ENCODE measurements around the gene EPHX1. TPM values are rescaled to one million over a fixed set of nuclear protein-coding genes. Genes with fewer than 3 reads are reported as not detected.

Gene EPHX1
- total RNA-seq, 4 donors from 2014 or later, result 59.0 to 136 (median 85.6) TPM

DNA sequence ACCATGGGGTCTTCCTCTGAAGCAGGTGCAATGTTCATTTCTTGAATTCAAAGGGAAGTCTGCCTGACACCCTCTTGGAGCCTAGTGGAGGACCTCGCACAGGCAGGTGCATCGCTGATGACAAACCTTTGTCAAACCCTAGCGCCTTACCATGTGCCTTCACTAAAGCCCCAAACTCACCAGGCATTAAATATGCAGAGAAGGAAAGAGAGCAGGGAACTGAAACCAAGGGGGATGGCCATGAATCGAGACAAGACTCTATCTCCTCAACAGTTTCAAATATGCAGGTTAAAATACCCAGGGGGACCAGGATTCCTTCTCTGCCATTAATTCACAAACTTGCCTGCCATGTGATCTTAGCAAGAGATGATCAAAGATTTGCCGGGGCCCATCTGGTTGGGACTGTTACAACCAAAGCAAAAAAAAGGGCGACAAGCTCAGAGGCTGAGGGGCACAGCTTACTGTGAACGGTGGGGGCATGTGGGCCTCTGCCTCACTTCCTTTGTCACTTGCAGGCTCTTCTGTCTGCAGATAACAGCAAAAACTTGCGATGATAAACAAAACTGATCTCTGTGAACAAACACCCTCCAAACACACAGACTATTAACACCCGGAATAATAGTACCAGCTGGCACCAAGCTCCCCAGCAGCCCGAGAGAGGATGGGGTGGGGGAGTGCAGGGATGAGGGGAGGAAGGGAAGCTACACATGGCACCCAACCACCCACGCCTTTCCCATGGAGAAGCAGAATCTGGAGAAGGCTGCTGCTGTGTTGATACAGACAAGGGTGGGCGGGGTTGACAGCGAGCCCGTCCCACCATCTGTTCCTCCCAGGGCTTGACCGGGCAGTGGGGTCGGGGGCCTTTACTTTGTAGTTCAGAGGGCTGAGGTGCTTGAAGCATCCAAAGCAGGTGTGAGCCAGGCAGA is 38.4 kb downstream of the EPHX1 start:
- DNase-seq (ENCODE audit: extremely low spot score), result no peak
- peaks cover 31 to 92% (median 83%) of the 10 kb centered on the region in 4 donors for H3K36me3 ChIP-seq

DNA sequence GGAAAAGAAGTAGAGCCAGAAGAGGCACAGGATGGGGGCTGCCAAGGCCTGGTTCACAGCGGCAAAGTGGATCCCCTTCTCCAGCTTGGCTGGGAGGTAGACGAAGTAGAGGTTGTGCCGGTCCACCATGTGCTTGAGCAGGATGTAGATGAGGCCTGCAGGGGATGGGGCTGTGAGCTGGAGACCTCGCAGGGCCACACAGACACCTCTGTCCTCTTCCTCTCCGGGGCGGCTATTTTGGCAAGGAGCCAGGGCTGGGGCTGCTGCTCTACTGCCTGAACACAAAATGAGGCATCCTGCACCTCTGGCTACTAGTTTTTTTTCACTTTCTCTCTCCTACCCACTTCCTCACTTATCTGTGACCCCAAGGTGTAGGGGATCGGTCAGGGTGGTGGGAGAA is 40.0 kb downstream of the EPHX1 start:
- no peak for DNase-seq (ENCODE audit: extremely low spot score)

More for the DNA sequence above, 38.4 kb downstream of the EPHX1 start:
- no peaks in the 10 kb centered on the region for H3K9me3 ChIP-seq
- 66% methylated on average over 16 of the region's 16 CpGs for WGBS
- no peak overlapping the region for H3K4me3 ChIP-seq
- H3K27ac ChIP-seq (replicated peaks in 1 of 4), result peak overlapping the region in 2 of 4 donors; percentile 14 to 26
- H3K27me3 ChIP-seq, result no peaks in the 10 kb centered on the region
- peaks cover 10 to 34% (median 15%) of the 10 kb centered on the region in 4 donors for H3K4me1 ChIP-seq
- intact Hi-C loops (cut with DNase I), result loop anchor here (10.0 kb wide), 1 partner anchor 203 kb away; no protein-coding TSS in a partner anchor
- TF ChIP-seq, protein P1, sequence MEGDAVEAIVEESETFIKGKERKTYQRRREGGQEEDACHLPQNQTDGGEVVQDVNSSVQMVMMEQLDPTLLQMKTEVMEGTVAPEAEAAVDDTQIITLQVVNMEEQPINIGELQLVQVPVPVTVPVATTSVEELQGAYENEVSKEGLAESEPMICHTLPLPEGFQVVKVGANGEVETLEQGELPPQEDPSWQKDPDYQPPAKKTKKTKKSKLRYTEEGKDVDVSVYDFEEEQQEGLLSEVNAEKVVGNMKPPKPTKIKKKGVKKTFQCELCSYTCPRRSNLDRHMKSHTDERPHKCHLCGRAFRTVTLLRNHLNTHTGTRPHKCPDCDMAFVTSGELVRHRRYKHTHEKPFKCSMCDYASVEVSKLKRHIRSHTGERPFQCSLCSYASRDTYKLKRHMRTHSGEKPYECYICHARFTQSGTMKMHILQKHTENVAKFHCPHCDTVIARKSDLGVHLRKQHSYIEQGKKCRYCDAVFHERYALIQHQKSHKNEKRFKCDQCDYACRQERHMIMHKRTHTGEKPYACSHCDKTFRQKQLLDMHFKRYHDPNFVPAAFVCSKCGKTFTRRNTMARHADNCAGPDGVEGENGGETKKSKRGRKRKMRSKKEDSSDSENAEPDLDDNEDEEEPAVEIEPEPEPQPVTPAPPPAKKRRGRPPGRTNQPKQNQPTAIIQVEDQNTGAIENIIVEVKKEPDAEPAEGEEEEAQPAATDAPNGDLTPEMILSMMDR (IDR thresholded peaks at IDR 0.05), result no peak
- TF ChIP-seq POLR2A (IDR thresholded peaks at IDR 0.05; ENCODE audit: low read depth), result no peak
- no peak for TF ChIP-seq POLR2AphosphoS5 (IDR thresholded peaks at IDR 0.05)
- TF ChIP-seq EP300 (IDR thresholded peaks at IDR 0.05), result no peak

DNA sequence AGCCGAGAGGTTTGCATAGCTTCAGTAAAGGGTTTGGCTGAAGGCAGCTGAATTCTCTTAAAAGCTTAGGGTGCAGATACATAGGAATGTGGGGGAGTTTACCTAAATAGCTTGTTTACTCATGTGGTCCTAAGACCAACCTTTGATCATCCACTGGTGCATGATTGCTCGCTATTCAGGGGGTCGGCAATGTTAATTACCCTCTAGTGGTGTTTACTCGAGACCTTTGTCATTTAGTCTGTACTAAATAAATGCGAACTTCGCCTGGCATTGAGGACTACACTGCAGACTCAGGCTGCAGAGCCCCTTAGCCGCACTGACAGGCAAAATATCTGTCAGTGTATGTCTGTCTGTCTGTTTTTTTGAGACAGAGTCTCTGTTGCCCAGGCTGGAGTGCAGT is 40.4 kb downstream of the EPHX1 start:
- Histone ChIP-seq H3K4me3 (no peak overlapping the region), H3K36me3 (peaks cover 29 to 90% (median 83%) of the 10 kb centered on the region in 4 donors), H3K4me1 (peaks cover 8 to 27% (median 9%) of the 10 kb centered on the region in 4 donors), H3K27me3 (no peaks in the 10 kb centered on the region), H3K27ac (replicated peaks in 1 of 4) (no peak overlapping the region), H3K9me3 (no peaks in the 10 kb centered on the region)
- intact Hi-C loops (cut with DNase I), result no loop called here
- no peak for DNase-seq (ENCODE audit: extremely low spot score)
- no peak for TF ChIP-seq EP300 (IDR thresholded peaks at IDR 0.05)
- TF ChIP-seq POLR2A (IDR thresholded peaks at IDR 0.05; ENCODE audit: low read depth), result no peak
- TF ChIP-seq POLR2AphosphoS5 (IDR thresholded peaks at IDR 0.05), result no peak
- TF ChIP-seq, protein P1 (IDR thresholded peaks at IDR 0.05), result no peak
- 98% methylated on average over 6 of the region's 7 CpGs for WGBS

More for the DNA sequence above, 40.0 kb downstream of the EPHX1 start:
- H3K27me3 ChIP-seq, result no peaks in the 10 kb centered on the region
- 48% methylated on average over 7 of the region's 7 CpGs for WGBS
- peaks cover 27 to 90% (median 83%) of the 10 kb centered on the region in 4 donors for H3K36me3 ChIP-seq
- intact Hi-C loops (cut with DNase I), result loop anchor here (10.0 kb wide), 1 partner anchor 205 kb away; no protein-coding TSS in a partner anchor
- H3K4me1 ChIP-seq, result peaks cover 10 to 32% (median 14%) of the 10 kb centered on the region in 4 donors
- H3K4me3 ChIP-seq, result no peak overlapping the region
- no peak for TF ChIP-seq EP300 (IDR thresholded peaks at IDR 0.05)
- peak in 1 of 2 donors; percentile 28 for TF ChIP-seq POLR2AphosphoS5 (IDR thresholded peaks at IDR 0.05)
- no peak overlapping the region for H3K27ac ChIP-seq (replicated peaks in 1 of 4)
- H3K9me3 ChIP-seq, result no peaks in the 10 kb centered on the region

DNA sequence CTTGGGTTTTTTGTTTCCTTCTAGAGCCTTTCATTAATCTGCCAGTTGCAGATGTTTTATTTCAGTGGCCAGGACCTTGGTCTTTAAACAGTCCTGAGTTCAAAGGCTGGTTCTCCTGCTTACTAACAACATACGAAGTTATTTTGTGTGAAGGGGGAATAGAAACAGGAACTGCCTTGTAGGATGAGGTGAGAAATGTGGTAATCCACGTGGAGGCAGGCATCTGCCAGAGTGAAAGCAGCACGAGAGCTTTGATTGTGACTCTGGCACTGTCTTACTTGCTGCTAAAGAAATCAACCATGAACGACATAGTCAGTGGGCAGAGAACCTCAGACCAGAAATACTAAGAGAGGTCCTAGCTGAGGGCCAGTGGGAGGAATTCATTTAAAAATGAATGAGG is 41.9 kb downstream of the EPHX1 start:
- WGBS, result 53% methylated on average over 4 of the region's 4 CpGs

More for the DNA sequence above, 41.9 kb downstream of the EPHX1 start:
- TF ChIP-seq POLR2A (IDR thresholded peaks at IDR 0.05; ENCODE audit: low read depth) (no peak), POLR2AphosphoS5 (IDR thresholded peaks at IDR 0.05) (no peak), EP300 (IDR thresholded peaks at IDR 0.05) (no peak)
- TF ChIP-seq, protein P1 (IDR thresholded peaks at IDR 0.05), result no peak
- no peak for DNase-seq (ENCODE audit: extremely low spot score)
- H3K27ac ChIP-seq (replicated peaks in 1 of 4), result peak overlapping the region in 1 of 4 donors; percentile 26
- H3K36me3 ChIP-seq, result peaks cover 24 to 90% (median 82%) of the 10 kb centered on the region in 4 donors
- H3K9me3 ChIP-seq, result no peaks in the 10 kb centered on the region
- H3K27me3 ChIP-seq, result no peaks in the 10 kb centered on the region
- H3K4me1 ChIP-seq, result peaks cover 5 to 21% (median 6%) of the 10 kb centered on the region in 4 donors
- H3K4me3 ChIP-seq, result no peak overlapping the region
- intact Hi-C loops (cut with DNase I), result no loop called here
